GM19328 (cell line): ENCODE results near the gene WDR64.
A peak's percentile ranks its signal among the peaks of the same experiment; 100 is the strongest.

Experiments
- ATAC-seq: cut with Tn5 transposase; IDR thresholded peaks from one replicate; pipeline ENCODE4 v1.9.1; 2021; ENCODE audit warnings: mild to moderate bottlenecking, moderate library complexity; ENCODE audit not compliant: unreplicated experiment

WDR64 gene

DNA sequence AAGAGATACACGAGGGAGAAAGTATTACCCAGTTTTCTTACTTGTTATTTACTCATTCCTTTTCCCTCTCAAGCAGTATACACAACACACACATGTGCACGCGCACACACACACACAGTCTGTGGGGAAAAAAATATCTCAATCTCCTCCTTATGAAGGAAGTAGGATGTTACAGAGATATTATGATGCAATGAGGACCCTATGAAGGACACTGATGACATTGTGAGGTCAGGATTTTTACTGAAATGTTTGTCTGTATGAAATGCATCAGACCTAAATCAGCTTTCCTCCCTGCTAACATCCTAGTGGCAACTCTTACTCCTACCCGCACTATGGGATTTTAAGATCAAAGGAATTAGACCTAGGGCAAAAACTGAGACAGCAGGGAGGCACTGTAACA, at the start of gene WDR64:
WDR64 (plus strand) TSS at position 270 of the 400 bp plus-strand sequence. CDS start 204 bp downstream, outside the sequence.
- no peak for ATAC-seq

DNA sequence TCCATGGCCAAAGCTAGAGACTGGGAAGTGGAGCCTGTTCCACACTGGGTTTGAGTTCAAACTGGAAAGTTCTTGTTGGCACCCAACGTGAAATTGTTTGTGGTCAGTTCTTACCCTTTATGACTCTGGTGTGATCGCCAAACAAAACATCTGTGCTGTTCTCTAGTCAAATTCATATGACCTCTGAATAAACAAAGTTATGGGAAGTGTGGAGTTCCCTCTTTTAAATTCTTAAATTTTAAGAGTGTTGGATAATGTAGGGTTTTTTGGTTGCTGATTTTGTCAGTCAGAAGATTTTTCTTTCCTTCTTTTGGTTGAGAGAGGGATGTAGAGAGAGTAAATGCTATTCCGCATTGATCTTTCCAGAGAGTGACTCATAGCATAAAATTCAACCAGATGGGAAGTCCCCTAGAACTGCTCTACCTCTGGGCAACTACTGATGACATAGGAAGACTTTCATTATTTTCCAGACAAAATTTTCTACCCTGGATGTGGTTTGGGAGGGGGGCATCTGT, 48.3 kb upstream of the WDR64 start:
- ATAC-seq: no peak

DNA sequence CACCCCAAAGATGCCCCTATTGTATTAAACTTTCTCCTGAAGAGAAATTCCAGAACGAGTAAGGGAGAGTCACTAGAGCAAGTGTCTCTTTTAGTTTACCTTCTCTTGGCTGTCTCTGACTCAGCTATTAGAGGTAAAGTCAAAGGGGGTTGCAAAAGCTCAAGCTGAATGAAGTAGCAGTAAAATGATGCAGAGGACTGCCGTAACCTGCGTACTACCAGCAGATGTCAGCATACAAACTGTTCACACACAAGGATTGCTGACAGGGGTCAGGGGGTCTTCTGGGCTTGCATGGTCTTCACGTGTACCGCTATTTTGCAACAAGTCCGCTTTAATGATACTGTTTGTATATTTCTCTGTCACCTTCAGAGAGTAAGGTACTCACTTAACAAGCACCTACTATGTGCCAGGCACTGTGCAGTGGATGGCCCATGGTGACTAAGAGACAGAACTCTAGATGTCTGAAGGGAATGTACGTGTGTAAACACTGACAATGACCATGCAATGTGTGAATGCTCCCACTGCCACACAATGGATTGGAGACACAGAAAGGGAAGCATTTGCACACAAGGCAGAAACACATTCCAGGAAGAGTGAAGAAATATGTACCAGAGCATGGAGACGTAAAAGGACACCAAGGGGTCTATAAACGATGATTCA, 46.8 kb upstream of the WDR64 start:
- ATAC-seq: no peak

DNA sequence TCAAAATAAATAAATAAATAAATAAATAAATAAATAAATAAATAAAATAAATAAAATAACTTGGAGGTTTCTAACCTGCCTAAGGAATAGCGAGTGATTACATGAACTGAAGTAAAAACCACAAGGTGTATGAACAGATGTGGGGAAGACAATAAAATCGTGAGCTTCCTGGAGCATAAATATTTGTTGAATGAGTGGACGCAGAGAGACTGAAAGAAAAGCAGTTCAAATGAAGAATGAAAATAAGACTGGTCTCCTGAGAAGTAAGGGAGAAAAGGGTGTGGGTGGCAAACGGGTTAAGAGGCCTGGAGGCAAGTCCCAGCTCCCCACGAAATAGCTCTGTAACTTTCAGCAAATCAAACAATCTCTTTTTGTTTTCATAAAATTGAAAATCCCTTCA, 45.5 kb upstream of the WDR64 start:
- ATAC-seq: no peak

DNA sequence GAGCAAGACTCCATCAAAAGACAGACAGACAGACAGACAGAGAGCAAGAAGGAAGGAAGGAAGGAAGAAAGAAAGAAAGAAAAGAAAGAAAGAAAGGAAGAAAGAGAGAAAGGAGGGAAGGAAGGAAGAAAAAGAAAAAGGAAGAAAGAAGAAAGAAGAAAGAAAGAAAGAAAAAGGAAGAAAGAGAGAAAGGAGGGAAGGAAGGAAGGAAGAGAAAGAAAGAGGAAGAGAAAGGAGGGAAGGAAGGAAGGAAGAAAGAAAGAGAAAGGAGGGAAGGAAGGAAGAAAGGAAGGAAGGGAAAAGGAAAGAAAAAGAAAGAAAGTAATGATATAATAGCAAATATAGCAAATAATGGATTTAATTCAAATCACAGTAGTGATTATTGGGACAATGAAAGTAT, 44.6 kb upstream of the WDR64 start:
- ATAC-seq: no peak

DNA sequence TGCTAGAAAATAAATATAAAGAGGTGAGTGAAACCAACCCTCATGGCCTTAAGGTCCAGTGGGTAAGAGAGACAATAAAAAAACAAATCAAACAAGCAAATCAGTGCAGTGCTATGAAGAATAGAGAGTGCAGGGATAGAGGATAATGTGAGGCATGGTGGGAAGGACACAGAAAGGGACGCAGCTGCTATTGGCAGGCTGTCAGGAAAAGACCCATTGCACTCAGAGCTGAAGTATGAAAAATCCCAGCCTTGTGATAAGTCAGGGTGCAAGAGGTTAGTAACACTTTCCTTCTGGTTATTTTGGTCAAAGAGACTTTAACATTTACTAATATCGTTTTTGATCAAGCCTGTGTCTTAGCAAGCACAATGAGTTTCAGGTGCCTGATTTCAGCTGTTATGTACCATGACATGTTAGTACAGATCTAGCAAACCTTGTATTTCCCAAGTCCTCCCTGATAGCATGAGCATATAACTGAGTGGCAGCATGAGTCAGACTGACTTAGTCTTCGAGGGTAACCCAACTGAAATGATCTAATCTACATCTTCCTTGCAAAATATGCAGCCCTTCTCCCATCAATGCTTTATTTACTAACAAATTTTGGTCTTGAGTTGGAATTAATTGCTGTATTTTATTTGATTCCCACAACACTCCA, 43.6 kb upstream of the WDR64 start:
- ATAC-seq: no peak

DNA sequence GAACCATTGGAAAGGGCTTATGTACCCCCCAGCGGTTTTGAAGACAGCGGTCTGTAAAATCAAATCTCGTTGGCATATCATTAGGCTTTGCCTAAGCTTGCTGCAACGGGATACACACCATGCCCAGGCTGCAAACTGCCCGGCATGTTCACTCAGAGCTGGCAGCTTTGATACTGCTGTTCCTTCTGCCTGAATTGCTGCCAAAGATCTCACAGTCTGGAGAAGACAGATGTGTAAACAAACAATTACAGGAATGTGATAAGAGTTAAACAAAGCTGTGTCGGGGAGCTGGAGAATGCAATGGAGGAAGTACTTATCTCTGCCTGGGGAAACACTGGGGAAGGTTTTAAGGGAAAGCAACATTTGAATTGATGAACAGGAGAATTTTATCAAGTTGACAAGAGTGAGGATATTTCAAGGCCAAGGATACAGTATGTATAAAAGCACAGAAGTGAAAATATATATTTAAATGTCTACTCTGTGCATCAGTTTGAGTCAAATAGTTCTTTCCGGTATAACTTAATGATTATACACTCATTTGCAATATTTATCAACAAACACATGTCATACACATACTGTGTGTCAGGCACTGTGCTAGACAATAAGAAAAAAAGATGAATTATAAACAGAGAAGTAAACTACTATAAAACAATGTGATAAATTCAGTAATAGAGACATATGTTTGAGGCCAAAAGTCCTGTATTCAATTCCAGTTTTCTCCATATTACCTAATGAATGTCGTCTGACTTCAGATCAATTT, 41.8 kb upstream of the WDR64 start:
- no peak for ATAC-seq

DNA sequence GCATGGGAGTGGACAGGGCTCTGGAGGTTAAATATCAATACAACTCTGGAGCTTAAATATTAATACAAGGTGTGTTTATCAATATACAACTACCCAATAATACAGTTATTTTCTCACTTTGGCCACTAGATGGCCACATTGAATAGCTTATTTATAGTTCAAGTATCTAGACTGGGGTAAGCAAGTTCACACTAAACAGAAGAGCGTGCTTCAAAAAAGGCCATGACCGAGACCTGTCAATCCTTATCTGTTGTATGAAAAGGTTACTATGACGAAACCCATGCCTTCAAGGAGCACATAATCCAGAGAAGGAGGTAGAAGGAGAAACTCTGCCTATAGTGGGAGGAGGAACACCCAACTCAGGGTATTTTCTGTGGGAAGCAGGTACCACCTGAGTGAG, 41.0 kb upstream of the WDR64 start:
- peak; percentile 75 for ATAC-seq

DNA sequence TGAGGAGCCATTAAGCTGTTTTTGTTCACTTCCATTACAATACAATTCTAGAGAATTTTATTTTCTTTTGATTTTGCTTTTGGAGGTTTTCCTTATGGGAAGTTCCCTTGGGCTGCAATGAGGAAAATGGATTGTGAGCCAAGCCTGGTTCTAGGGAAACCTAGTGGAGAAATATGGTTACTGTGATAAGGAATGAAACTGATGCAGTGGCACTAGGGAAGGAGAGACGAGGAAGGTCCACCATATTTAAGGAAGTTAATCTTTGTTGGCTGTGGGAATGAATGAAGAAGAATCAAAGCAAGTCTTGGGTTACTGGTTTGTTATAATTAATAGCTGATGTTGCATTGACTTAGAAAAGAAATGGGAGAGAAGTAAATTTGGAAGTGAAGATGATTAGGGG, 40.3 kb upstream of the WDR64 start:
- ATAC-seq: no peak

DNA sequence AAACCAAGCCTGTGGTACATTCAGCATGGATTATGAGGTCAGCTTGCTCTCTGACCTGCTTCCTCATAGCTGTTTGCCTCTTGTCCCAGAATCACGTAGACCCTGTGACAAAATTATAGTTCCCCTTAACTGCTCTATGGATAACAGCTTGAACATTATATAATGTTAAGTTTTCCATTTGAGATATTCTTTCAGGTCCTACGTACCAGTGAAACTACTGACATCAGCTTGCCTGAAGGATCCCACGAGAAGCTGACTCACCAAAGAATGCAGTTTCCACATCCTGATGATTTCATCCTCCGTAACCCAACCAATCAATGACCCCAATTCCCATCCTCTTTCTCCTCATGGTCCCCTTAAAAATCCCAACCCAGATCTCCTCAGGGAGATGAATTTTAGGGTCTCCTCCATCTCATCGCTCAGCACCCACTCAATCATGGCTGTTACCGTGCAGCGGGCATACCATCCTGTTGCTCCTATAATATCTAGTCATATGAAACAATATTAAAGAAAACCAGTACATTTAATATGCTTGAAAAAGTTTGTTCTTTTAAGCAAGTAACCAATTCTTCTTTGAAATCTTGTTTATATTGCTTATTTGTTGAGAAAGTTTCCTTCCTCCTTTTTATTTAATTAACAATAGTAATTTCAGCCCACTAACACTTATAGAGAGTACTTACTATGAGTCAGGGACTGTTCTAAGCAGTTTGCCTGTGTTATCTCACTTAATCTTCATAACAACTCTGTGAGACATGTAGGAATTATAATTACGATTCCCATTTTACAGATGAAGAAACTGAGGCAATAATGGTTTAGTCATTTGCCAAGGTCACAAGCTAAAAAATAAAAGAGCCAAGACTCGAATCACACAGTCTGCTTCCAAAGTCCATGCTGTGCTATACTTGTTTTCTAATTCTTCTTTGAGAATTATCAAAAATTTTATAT, 39.3 kb upstream of the WDR64 start:
- no peak for ATAC-seq

DNA sequence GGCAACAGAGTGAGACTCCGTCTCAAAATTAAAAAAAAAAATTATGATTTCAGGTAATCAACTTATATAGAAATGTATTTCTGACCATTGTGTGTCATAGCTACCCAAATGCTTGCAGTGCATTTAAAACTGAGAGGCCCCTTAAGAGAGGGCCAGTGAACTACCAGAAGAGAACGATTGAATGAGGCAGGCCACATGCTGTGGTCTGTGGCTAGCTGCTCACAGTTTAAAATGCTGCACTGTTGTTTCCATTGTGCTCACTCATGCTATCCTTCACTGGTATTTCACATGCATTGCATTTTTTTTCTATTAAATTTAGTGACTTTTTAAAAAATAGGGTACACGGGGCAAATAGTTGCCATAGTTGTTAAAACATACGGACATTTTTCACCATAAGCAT, 37.9 kb upstream of the WDR64 start:
- no peak for ATAC-seq

DNA sequence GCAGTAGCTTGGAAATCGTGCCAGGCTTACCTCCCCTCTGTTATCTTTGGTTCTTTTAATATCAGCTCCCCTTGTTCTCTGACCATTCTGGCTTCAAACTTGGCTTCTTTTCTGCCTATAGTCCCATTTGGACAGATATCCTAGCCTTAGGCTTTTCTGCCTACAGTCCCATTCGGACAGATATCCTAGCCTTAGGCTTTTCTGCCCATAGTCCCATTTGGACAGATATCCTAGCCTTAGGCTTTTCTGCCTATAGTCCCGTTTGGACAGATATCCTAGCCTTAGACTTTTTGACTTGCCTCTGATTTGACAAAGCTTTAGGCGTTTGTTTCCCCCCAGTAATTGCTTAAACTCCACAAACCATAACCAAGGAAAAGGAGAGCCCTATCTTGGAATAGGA, 37.5 kb upstream of the WDR64 start:
- ATAC-seq: no peak

DNA sequence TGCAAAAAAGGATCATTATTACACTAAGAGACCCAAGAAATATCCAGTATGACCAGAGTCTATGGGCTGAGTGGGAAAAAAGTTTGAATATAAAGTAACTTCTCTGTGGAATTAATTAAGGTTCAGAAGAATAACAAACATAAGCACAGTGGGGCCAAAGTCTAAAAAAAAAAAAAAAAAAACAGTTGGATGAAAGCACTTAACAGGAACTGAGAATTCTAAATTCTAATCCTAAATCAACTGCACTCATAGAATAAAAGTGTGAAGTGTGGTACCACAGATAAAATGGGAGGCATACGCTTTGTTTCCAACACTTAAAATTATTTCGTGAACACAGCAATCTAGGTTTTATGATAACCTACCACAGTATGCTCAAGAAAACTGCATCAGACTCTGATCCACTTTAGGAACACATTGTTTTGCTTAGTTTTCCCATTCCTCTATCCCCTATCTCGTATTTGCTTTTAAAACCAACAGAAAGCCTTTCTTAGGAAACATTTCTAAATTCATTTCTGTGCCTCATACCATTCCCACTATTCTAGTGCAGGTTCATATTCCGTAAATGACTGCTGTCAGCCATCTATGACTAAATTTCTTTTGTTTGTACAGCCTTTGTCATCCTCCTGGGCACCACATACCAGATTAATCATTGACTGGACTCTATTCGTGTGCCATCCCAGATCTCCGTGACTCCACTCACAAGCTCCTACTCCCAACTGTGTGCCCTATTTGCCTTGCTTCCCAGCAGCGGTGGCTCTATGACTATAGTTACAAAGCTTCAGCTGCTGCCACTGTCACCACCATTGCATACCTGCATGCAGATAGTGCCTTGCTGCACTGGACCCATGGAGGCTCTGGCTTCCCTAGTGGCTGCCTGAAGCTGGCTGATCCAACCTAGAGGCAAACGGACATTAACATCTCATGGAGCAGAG, 36.8 kb upstream of the WDR64 start:
- ATAC-seq: no peak

DNA sequence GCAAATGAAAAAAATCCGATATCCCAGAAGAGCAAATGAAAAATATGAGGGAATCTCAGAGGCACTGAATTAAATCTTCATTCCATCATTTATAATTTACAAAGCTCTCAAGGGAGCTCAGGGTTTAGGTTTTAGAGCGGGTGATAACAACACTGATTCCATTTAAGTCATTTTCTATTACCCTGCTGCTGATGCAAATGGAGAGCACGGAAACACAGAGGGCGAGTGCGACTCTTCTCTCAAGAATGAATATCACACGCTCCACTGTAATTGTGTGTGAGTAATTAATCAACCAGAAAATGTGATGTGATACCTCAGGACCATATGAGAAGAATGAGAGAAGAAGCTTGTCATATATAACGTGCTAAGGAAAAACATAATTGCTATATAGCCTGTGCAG, 34.7 kb upstream of the WDR64 start:
- ATAC-seq: no peak

DNA sequence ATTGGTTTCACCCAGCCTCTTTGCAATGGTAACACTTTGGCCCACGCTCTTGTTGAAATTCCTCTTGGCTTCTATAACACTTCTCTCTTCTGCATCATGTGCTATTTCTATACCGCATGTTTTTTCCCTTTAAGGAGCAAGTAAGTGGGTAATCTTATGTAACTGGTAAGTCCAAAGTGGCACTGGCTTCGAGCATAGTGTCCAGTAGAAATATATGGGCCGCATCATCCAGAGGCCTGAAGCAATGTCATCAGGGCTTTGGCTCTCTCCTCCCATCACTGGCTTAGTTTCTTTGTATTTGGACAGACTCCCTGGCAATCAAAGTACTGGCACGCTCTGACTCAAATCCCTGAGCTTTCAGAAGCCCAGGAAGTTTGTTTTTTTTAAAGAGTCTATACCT, 29.4 kb upstream of the WDR64 start:
- ATAC-seq: no peak

DNA sequence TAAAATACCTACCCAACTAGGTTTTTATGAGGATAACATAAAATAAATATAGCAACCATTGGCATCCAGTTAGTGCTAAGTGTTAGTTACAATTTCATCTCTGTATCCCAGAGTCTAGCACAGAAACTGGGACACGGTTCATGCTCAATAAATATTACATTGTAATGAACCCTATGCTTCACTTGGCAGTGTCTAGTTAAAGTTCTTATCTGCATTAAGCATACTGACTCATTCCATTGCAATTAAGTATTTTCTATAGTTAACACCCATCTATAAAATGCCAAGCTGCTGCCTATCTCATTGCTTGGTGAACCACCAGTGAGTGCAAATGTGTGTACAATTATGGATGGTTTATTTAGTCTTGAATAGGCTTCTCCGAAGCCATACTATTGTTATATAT, 27.1 kb upstream of the WDR64 start:
- ATAC-seq: no peak

DNA sequence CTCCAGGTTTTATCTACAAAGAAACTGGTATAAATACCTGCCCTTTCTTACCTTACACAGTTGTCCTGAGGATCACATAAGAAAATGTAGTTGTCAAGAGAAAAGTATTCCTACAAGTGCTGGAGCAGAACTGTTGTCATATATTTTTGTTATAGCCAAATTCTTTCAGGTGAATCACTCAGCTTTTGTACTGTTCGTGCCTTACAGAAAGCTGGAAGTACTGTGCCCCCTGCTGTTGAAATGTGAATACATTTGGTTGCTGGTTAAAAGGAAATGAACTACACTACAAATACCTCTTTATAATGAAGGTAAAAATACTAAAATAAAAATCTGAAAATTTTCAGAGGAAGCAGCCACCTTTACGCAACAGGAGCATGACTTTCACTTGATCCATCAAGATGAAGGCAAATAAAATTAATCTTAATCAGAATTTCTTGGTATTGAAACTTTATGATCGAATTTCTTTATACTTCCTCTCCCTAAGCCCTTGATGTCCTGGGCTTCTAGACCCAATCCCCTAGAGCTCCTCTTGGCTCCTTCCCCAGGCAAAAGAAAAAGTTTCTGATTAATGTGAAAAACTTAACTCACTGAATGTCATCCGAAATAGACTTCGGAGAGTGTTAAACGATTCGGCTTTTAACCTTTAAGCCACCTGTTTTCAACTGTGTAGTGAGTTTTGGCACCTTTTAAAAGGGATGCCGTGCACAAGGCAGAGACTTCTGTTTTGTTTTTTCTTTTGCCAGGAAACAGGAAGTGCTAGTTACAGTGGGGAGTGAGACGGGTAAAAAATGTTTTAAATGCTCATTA, 24.4 kb upstream of the WDR64 start:
- peak; percentile 78 for ATAC-seq

DNA sequence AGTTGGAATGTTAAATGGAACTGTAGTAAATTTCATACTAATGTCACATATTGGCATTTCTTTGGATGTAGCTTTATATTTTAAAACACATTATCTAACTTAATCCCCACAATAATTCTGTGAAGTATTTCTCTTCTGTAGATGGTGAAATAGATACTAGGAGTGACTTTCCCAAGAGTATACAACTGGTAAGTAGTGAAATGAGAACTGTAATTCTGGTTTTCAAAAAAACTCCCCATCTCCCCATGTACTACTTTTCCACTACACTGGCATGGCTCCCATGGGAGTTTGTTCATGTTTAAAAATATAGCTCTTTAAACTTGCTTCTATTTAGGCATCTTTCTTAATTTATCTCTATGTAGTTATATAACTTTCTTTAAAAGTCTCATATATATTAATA, 22.1 kb upstream of the WDR64 start:
- ATAC-seq: no peak

DNA sequence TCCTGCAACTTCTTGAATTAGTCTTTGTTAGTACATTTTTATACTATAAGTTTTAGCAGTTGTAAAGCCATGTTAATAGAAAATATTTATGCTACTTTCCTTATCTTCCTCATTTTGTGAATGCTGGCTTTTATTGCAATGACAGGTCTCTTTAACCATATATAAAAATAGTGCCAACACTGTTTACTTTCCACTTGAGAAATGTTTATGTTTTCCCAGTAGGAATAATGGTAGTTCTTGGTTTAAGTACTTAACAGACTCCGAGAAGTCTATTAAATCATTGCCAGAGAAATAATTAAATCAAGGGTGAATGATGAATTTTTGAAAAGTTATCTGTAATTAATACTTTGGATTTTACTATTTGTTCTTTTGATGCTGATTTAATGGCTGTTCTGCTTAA, 21.6 kb upstream of the WDR64 start:
- no peak for ATAC-seq
